SK-N-SH (cell line): ENCODE measurements around the gene FBXL15. TPM values are rescaled to one million over a fixed set of nuclear protein-coding genes. Genes with fewer than 3 reads are reported as not detected.

Experiments used
- CTCF ChIA-PET: fragments of 300-600, 350-600 bp; formaldehyde crosslinking; extraction: SDS; loops from one replicate; lab custom pipeline; 2021; lab: Yijun Ruan, JAX
- POLR2A ChIA-PET: fragments of 350-600 bp; sonication (Branson Sonifier 250); formaldehyde crosslinking; extraction: SDS; loops from one replicate; lab custom pipeline; 2020; ENCODE audit warnings: antibody characterized with exemption, inconsistent platforms; lab: Yijun Ruan, JAX
- DNase-seq: peaks from one replicate; pipeline ENCODE4 v3.0.0; 2012
- H2AFZ ChIP-seq: fragments of 200-600 bp; sonication (generic); 2 replicates; pipeline ENCODE4 v1.8.1; 2016; ENCODE audit warnings: antibody characterized with exemption, mild to moderate bottlenecking, low read depth
- H3F3A ChIP-seq: fragments of 200-600 bp; sonication (generic); replicated peaks from 2 replicates; pipeline ENCODE3; 2016; ENCODE audit warnings: antibody characterized with exemption, mild to moderate bottlenecking; ENCODE audit not compliant: insufficient read depth
- H3K27ac ChIP-seq, 2 experiments: fragments of 200-500 bp in 1 of 2; fragments of 200-600 bp in 1 of 2; sonication (Bioruptor generic) in 1 of 2; sonication (generic), shearing (Covaris generic) in 1 of 2; 2 replicates each; pipeline versions ENCODE4 v1.5.1 to v1.6.1; 2014 to 2016; ENCODE audit warnings: low read depth in 2 of 2, inconsistent platforms in 1 of 2, low read length in 1 of 2, mild to moderate bottlenecking in 1 of 2, mixed read lengths in 1 of 2
- H3K27me3 ChIP-seq: fragments of 200-600 bp; sonication (generic), shearing (Covaris generic); 2 replicates; pipeline ENCODE4 v1.6.1; 2016; ENCODE audit warnings: mixed run types; ENCODE audit not compliant: insufficient read depth
- H3K36me3 ChIP-seq, 2 experiments: fragments of 200-500 bp in 1 of 2; fragments of 200-600 bp in 1 of 2; sonication (Bioruptor generic) in 1 of 2; sonication (generic) in 1 of 2; replicated peaks in 1 of 2; 2 replicates each; pipeline versions ENCODE3 to v1.5.1; 2014 to 2016; ENCODE audit warnings: low read length in 1 of 2, mild to moderate bottlenecking in 1 of 2; ENCODE audit not compliant: insufficient read depth in 2 of 2, control insufficient read depth in 1 of 2
- H3K4me1 ChIP-seq, 2 experiments: fragments of 200-500 bp in 1 of 2; fragments of 200-600 bp in 1 of 2; sonication (Bioruptor generic) in 1 of 2; sonication (generic), shearing (Covaris generic) in 1 of 2; 2 replicates each; pipeline versions ENCODE4 v1.5.1 to v1.6.1; 2014 to 2016; ENCODE audit warnings: low read depth in 1 of 2, low read length in 1 of 2, mixed run types in 1 of 2; ENCODE audit not compliant: insufficient read depth in 2 of 2, control insufficient read depth in 1 of 2
- H3K4me2 ChIP-seq: fragments of 200-600 bp; sonication (generic), shearing (Covaris generic); 2 replicates; pipeline ENCODE4 v1.6.1; 2017; ENCODE audit warnings: mixed run types
- H3K4me3 ChIP-seq, 2 experiments: fragments of 200-500 bp in 1 of 2; fragments of 200-600 bp in 1 of 2; sonication (Bioruptor generic) in 1 of 2; sonication (generic), shearing (Covaris generic) in 1 of 2; 2 replicates each; pipeline versions ENCODE4 v1.5.1 to v1.8.1; 2014 to 2016; ENCODE audit warnings: low read depth in 2 of 2, inconsistent platforms in 1 of 2, low read length in 1 of 2, mild to moderate bottlenecking in 1 of 2, mixed read lengths in 1 of 2, moderate library complexity in 1 of 2
- H3K79me2 ChIP-seq: fragments of 200-600 bp; sonication (generic); 2 replicates; pipeline ENCODE4 v1.8.1; 2017; ENCODE audit warnings: mild to moderate bottlenecking; ENCODE audit not compliant: insufficient read depth
- H3K9ac ChIP-seq: fragments of 200-600 bp; sonication (generic); 2 replicates; pipeline ENCODE4 v1.6.1; 2017; ENCODE audit warnings: mixed run types
- H3K9me2 ChIP-seq: fragments of 200-600 bp; sonication (generic); 2 replicates; pipeline ENCODE4 v1.6.1; 2017; ENCODE audit warnings: mixed run types
- H3K9me3 ChIP-seq: fragments of 200-600 bp; sonication (generic); 2 replicates; pipeline ENCODE4 v1.6.1; 2017; ENCODE audit warnings: mixed run types, mild to moderate bottlenecking, moderate library complexity
- H4K20me1 ChIP-seq: fragments of 200-600 bp; sonication (generic); 2 replicates; pipeline ENCODE4 v1.6.1; 2017; ENCODE audit warnings: mild to moderate bottlenecking, mixed run types; ENCODE audit not compliant: insufficient read depth
- CHD2 ChIP-seq: fragments of 150-350 bp; IDR thresholded peaks from 2 replicates; pipeline ENCODE4 v1.6.1; 2018; ENCODE audit warnings: low read length; ENCODE audit not compliant: partially characterized antibody
- CTCF ChIP-seq: fragments of 200-600 bp; sonication (generic); IDR thresholded peaks from 2 replicates; pipeline ENCODE4 v1.6.1; 2017; ENCODE audit warnings: antibody characterized with exemption, mild to moderate bottlenecking, moderate library complexity
- EP300 ChIP-seq, 2 experiments: IDR thresholded peaks; 2 replicates each; pipeline versions ENCODE4 v1.4.0 to v1.6.1; 2012; ENCODE audit warnings: borderline replicate concordance in 1 of 2, low read depth in 1 of 2, low read length in 1 of 2
- FOSL2 ChIP-seq: IDR thresholded peaks from 2 replicates; pipeline ENCODE4 v1.4.0; 2012; ENCODE audit warnings: low read depth, mild to moderate bottlenecking, moderate library complexity, borderline replicate concordance
- FOXJ3 ChIP-seq: sonication (generic); formaldehyde crosslinking; IDR thresholded peaks from 2 replicates; pipeline ENCODE4 v1.5.1; 2020; ENCODE audit warnings: mild to moderate bottlenecking, missing genetic modification reagents
- MEF2A ChIP-seq: IDR thresholded peaks from 2 replicates; pipeline ENCODE4 v1.4.0; 2012; ENCODE audit warnings: low read depth, borderline replicate concordance
- MXI1 ChIP-seq: IDR thresholded peaks from 2 replicates; pipeline ENCODE4 v1.6.1; 2012; ENCODE audit warnings: mild to moderate bottlenecking, low read depth, low read length, improper control_type of control experiment
- POLR2AphosphoS5 ChIP-seq: IDR thresholded peaks from 2 replicates; pipeline ENCODE4 v1.6.1; 2012; ENCODE audit warnings: low read depth, low read length
- RAD21 ChIP-seq: IDR thresholded peaks from 2 replicates; pipeline ENCODE4 v1.6.1; 2012; ENCODE audit warnings: mild to moderate bottlenecking, low read length
- RCOR1 ChIP-seq: fragments of 150-350 bp; IDR thresholded peaks from 2 replicates; pipeline ENCODE4 v1.6.1; 2017; ENCODE audit warnings: antibody characterized with exemption, low read length
- REST ChIP-seq: IDR thresholded peaks from 2 replicates; pipeline ENCODE4 v1.6.1; 2012; ENCODE audit warnings: mild to moderate bottlenecking, low read depth, low read length, moderate library complexity
- RFX5 ChIP-seq: IDR thresholded peaks from 2 replicates; pipeline ENCODE4 v1.6.1; 2012; ENCODE audit warnings: mild to moderate bottlenecking, improper control_type of control experiment, low read length
- SMC3 ChIP-seq: IDR thresholded peaks from 2 replicates; pipeline ENCODE4 v1.6.1; 2012; ENCODE audit warnings: low read depth, low read length, improper control_type of control experiment
- TAF1 ChIP-seq: IDR thresholded peaks from 2 replicates; pipeline ENCODE4 v1.6.1; 2012; ENCODE audit warnings: low read depth, mild to moderate bottlenecking, low read length, moderate library complexity, borderline replicate concordance
- TEAD4 ChIP-seq: IDR thresholded peaks from 2 replicates; pipeline ENCODE4 v1.4.0; 2012; ENCODE audit warnings: mild to moderate bottlenecking, borderline replicate concordance; ENCODE audit not compliant: insufficient read depth
- USF2 ChIP-seq: fragments of 150-350 bp; IDR thresholded peaks from 2 replicates; pipeline ENCODE4 v1.6.1; 2017; ENCODE audit warnings: antibody characterized with exemption, low read length, low read depth, borderline replicate concordance
- YY1 ChIP-seq: IDR thresholded peaks from 2 replicates; pipeline ENCODE4 v1.4.0; 2012; ENCODE audit warnings: low read depth, mild to moderate bottlenecking
- ZBTB33 ChIP-seq: IDR thresholded peaks from 2 replicates; pipeline ENCODE4 v1.4.0; 2012; ENCODE audit warnings: low read depth, borderline replicate concordance
- WGBS: methylation state at CpG from one replicate; pipeline ENCODE4 v1.1.6; 2017; ENCODE audit warnings: low lambda C conversion rate; 5-methylcytosine and 5-hydroxymethylcytosine counted together
- polyA plus RNA-seq, 3 experiments: library from polyadenylated mRNA; depleted of rRNA; stranded (reverse); fragments of >200 nt; gene quantifications; 2 replicates each; pipeline ENCODE4 v1.2.3, GENCODE V29; 2012

FBXL15 gene
- polyA plus RNA-seq, 1 of the 3 experiments (the other 2 are of a cell fraction) = 17.2 TPM

- Histone ChIP-seq H3K4me2 (no peak overlapping the region), H3K27me3 (no peaks in the 10 kb centered on the region), H3K9me3 (no peaks in the 10 kb centered on the region), H3K4me3 (no peak overlapping the region), H3K36me3 (no peaks in the 10 kb centered on the region), H2AFZ (no peak overlapping the region), H3K79me2 (no peaks in the 10 kb centered on the region), H3K9me2 (no peaks in the 10 kb centered on the region), H3K4me1 (peaks cover 0 to 10% of the 10 kb centered on the region in 2 experiments; a peak in 1 of 4 replicates), H3K9ac (no peak overlapping the region), H4K20me1 (no peaks in the 10 kb centered on the region), H3K27ac (no peak overlapping the region), H3F3A (peaks cover 5% of the 10 kb centered on the region)
- no peak for DNase-seq
- POLR2A ChIA-PET = interaction anchor here (1.3 kb wide), 1 partner anchor 32 kb away, joined by 5 read pairs; the partner anchor contains the start of gene CUEDC2
- WGBS = 98% methylated on average over 10 of the region's 10 CpGs
- CTCF ChIA-PET = interaction anchor here (2.7 to 3.9 kb wide), 2 partner anchors 14 to 119 kb away, joined by 9 to 27 read pairs; no protein-coding TSS in a partner anchor
- TF ChIP-seq SMC3 (no peak), YY1 (no peak), REST (no peak), RFX5 (no peak), TAF1 (no peak), RAD21 (no peak), CTCF (no peak), TEAD4 (no peak), CHD2 (no peak), MEF2A (no peak), MXI1 (no peak), RCOR1 (no peak), USF2 (no peak), POLR2AphosphoS5 (no peak), ZBTB33 (no peak), FOXJ3 (CRISPR knock-in tag) (no peak), FOSL2 (no peak), EP300 (IDR thresholded peaks at IDR 0.05; ENCODE audit: borderline replicate concordance in 1 of 2, low read depth in 1 of 2, low read length in 1 of 2) (no peak)
Measured at GRCh38 chr10:102463983-102464382, 43.3 kb downstream of the FBXL15 start.
